A673 (cell line): ENCODE data around the gene IFFO2. TPM values are rescaled to one million over a fixed set of nuclear protein-coding genes. Genes with fewer than 3 reads are reported as not detected.

Source experiments
- BruUV-seq: library from RNA; stranded (reverse); fragments of 400-500 nt; replicated peaks from 2 replicates; lab custom pipeline; 2021; lab: Mats Ljungman, UMichigan
- CTCF ChIA-PET: fragments of 300-600 bp; sonication (Branson Sonifier 250); formaldehyde crosslinking; loops from one replicate; lab custom pipeline; 2022; ENCODE audit warnings: antibody characterized with exemption; lab: Charles Lee
- POLR2A ChIA-PET: fragments of 300-600 bp; sonication (Branson Sonifier 250); formaldehyde crosslinking; loops from one replicate; lab custom pipeline; 2022; ENCODE audit warnings: antibody characterized with exemption; ENCODE audit not compliant: low non-redundant PET; lab: Charles Lee
- DNase-seq: peaks from one replicate; pipeline ENCODE4 v3.0.0-alpha.2; 2015; ENCODE audit warnings: low spot score
- H3K27ac ChIP-seq: fragments of 200-600 bp; sonication (generic); 2 replicates; pipeline ENCODE4 v1.5.1; 2016; ENCODE audit warnings: mixed run types, low read depth, mild to moderate bottlenecking, mixed read lengths, antibody characterized with exemption, low read length; ENCODE audit not compliant: poor library complexity, severe bottlenecking
- H3K27me3 ChIP-seq: fragments of 200-600 bp; sonication (generic); replicated peaks from 2 replicates; pipeline ENCODE4 v1.6.1; 2017; ENCODE audit warnings: mixed run types, low read depth, mild to moderate bottlenecking, mixed read lengths, antibody characterized with exemption, low read length; ENCODE audit not compliant: insufficient read depth, poor library complexity
- H3K36me3 ChIP-seq: fragments of 200-600 bp; sonication (generic); 2 replicates; pipeline ENCODE4 v1.6.1; 2016; ENCODE audit warnings: mixed run types, mild to moderate bottlenecking, mixed read lengths, antibody characterized with exemption, low read length; ENCODE audit not compliant: insufficient read depth, poor library complexity, severe bottlenecking
- H3K4me1 ChIP-seq: fragments of 200-600 bp; sonication (generic); 2 replicates; pipeline ENCODE4 v1.6.1; 2017; ENCODE audit warnings: mixed run types, mild to moderate bottlenecking, mixed read lengths, antibody characterized with exemption, low read length; ENCODE audit not compliant: insufficient read depth, poor library complexity, severe bottlenecking
- H3K4me3 ChIP-seq: fragments of 200-600 bp; sonication (generic); 2 replicates; pipeline ENCODE4 v1.5.1; 2016; ENCODE audit warnings: low read depth, mixed run types, mild to moderate bottlenecking, mixed read lengths, low read length; ENCODE audit not compliant: poor library complexity, severe bottlenecking
- H3K9me3 ChIP-seq: fragments of 200-600 bp; sonication (generic); 2 replicates; pipeline ENCODE4 v1.6.1; 2016; ENCODE audit warnings: mixed run types, low read depth, mild to moderate bottlenecking, mixed read lengths, antibody characterized with exemption, low read length; ENCODE audit not compliant: poor library complexity, severe bottlenecking
- CTCF ChIP-seq: fragments of 300-800, 200-600 bp; sonication (generic); conservative IDR thresholded peaks from 2 replicates; pipeline ENCODE4 v1.5.1; 2017; ENCODE audit warnings: low read depth, mild to moderate bottlenecking, antibody characterized with exemption, low read length, moderate library complexity, mixed read lengths
- EZH2 ChIP-seq: fragments of 200-600 bp; sonication (generic); IDR thresholded peaks from 2 replicates; pipeline ENCODE4 v1.6.1; 2017; ENCODE audit warnings: borderline replicate concordance, low read depth, mild to moderate bottlenecking, mixed read lengths, antibody characterized with exemption, low read length; ENCODE audit not compliant: poor library complexity, severe bottlenecking
- intact Hi-C: fragments of 100-400 bp; cut with micrococcal nuclease; formaldehyde crosslinking; loops from one replicate; pipeline ENCODE4 v1.10.0; 2022; ENCODE audit not compliant: unreplicated experiment
- total RNA-seq: library from RNA; stranded (reverse); gene quantifications from 2 replicates; pipeline ENCODE4 v1.2.3, GENCODE V29; 2021

IFFO2 gene
- total RNA-seq, 1 experiment from 2014 or later = 13.3 TPM

- Histone ChIP-seq H3K36me3 (no peaks in the 10 kb centered on the region), H3K4me1 (no peaks in the 10 kb centered on the region), H3K27ac (no peak overlapping the region), H3K4me3 (no peak overlapping the region), H3K27me3 (no peaks in the 10 kb centered on the region), H3K9me3 (no peaks in the 10 kb centered on the region)
- TF ChIP-seq CTCF (no peak), EZH2 (no peak)
- CTCF ChIA-PET = no interaction called here
- POLR2A ChIA-PET = no interaction called here
- intact Hi-C loops = no loop called here
- no peak for DNase-seq
- BruUV-seq = no TSS peak
These were observed 70.5 kb downstream of the IFFO2 start for GRCh38 chr1:18886003-18886335.

GRCh38 chr1:18885311-18886002 lies 71.0 kb downstream of the IFFO2 start:
- ChIA-PET POLR2A (interaction anchor here (0.6 kb wide), 1 partner anchor 82 kb away, joined by 7 read pairs; no protein-coding TSS in a partner anchor), CTCF (interaction anchor here (2.6 kb wide), 1 partner anchor 10 kb away, joined by 13 read pairs; no protein-coding TSS in a partner anchor)
- BruUV-seq = no TSS peak
- Histone ChIP-seq H3K36me3 (no peaks in the 10 kb centered on the region), H3K27ac (no peak overlapping the region), H3K27me3 (no peaks in the 10 kb centered on the region), H3K9me3 (no peaks in the 10 kb centered on the region), H3K4me3 (no peak overlapping the region), H3K4me1 (no peaks in the 10 kb centered on the region)
- TF ChIP-seq CTCF = no peak
- TF ChIP-seq EZH2 = no peak
- DNase-seq = no peak
- intact Hi-C loops = no loop called here

GRCh38 chr1:18884727-18885126 lies 71.7 kb downstream of the IFFO2 start:
- CTCF ChIA-PET = interaction anchor here (0.6 to 2.6 kb wide), 10 partner anchors 9 to 769 kb away, joined by 3 to 13 read pairs (median 4); no protein-coding TSS in a partner anchor
- intact Hi-C loops = loop anchor here (1.0 kb wide), 1 partner anchor 212 kb away; no protein-coding TSS in a partner anchor
- H3K9me3 ChIP-seq = no peaks in the 10 kb centered on the region
- H3K27ac ChIP-seq = no peak overlapping the region
- POLR2A ChIA-PET = interaction anchor here (0.6 kb wide), 1 partner anchor 83 kb away, joined by 7 read pairs; no protein-coding TSS in a partner anchor
- H3K4me1 ChIP-seq = peaks cover 7% of the 10 kb centered on the region
- H3K27me3 ChIP-seq = no peaks in the 10 kb centered on the region
- TF ChIP-seq EZH2 = no peak
- TF ChIP-seq CTCF = no peak
- DNase-seq = no peak
- no peak overlapping the region for H3K4me3 ChIP-seq
- no TSS peak for BruUV-seq
- H3K36me3 ChIP-seq = no peaks in the 10 kb centered on the region
